Nephron (organoid): Measurements from ENCODE around the gene TES.

Source experiments
- H3K27ac Mint-ChIP-seq, 3 experiments: 2 replicates each; pipeline ENCODE4 v1.8.0; 2020; ENCODE audit warnings: mixed read lengths in 3 of 3, mild to moderate bottlenecking in 2 of 3, moderate library complexity in 1 of 3
- H3K27me3 Mint-ChIP-seq: 2 replicates; pipeline ENCODE4 v1.8.0; 2021; ENCODE audit warnings: low read depth, mild to moderate bottlenecking, moderate library complexity, mixed read lengths
- H3K36me3 Mint-ChIP-seq: 2 replicates; pipeline ENCODE4 v1.8.0; 2020; ENCODE audit warnings: low read depth, mixed read lengths
- H3K4me1 Mint-ChIP-seq: 2 replicates; pipeline ENCODE4 v1.8.0; 2020; ENCODE audit warnings: mixed read lengths
- H3K4me3 Mint-ChIP-seq, 3 experiments: 2 replicates each; pipeline ENCODE4 v1.8.0; 2020; ENCODE audit warnings: mild to moderate bottlenecking in 3 of 3, mixed read lengths in 3 of 3, moderate library complexity in 2 of 3
- H3K9me3 Mint-ChIP-seq: 2 replicates; pipeline ENCODE4 v1.8.0; 2020; ENCODE audit warnings: mixed read lengths
- TF ChIP-seq, protein P1 (sequence below), 3 experiments: fragments of 200-600 bp; sonication (generic); IDR thresholded peaks; one replicate each; pipeline ENCODE4 v1.5.0; 2021; ENCODE audit warnings: antibody characterized with exemption in 3 of 3; ENCODE audit not compliant: unreplicated experiment in 3 of 3

The TES gene

DNA sequence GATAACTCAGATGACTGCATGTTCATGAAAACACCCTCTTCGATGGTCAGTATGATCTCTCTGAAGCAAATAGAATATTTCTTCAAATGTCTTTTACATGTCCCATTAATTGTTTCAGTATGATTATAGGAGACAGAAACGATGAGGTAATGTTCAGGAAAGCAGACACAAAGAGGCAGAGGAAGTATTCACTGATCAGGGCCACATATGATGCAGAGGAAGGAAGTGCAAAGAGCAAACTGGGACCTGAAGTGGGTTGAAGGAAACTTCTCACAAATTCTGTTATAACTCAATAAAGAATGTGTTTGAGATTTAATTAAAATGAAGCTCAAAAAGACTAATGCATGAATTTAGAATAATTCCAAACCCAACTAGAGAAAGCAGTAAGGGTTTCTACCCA is 70.5 kb downstream of the TES start:
- Mint-ChIP-seq H3K4me3 (no peak overlapping the region), H3K27ac (no peak overlapping the region), H3K9me3 (no peaks in the 10 kb centered on the region), H3K4me1 (peaks cover 5% of the 10 kb centered on the region), H3K36me3 (no peaks in the 10 kb centered on the region), H3K27me3 (no peaks in the 10 kb centered on the region)
- TF ChIP-seq, protein P1, sequence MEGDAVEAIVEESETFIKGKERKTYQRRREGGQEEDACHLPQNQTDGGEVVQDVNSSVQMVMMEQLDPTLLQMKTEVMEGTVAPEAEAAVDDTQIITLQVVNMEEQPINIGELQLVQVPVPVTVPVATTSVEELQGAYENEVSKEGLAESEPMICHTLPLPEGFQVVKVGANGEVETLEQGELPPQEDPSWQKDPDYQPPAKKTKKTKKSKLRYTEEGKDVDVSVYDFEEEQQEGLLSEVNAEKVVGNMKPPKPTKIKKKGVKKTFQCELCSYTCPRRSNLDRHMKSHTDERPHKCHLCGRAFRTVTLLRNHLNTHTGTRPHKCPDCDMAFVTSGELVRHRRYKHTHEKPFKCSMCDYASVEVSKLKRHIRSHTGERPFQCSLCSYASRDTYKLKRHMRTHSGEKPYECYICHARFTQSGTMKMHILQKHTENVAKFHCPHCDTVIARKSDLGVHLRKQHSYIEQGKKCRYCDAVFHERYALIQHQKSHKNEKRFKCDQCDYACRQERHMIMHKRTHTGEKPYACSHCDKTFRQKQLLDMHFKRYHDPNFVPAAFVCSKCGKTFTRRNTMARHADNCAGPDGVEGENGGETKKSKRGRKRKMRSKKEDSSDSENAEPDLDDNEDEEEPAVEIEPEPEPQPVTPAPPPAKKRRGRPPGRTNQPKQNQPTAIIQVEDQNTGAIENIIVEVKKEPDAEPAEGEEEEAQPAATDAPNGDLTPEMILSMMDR (IDR thresholded peaks at IDR 0.05; ENCODE audit: unreplicated experiment in 3 of 3): no peak

DNA sequence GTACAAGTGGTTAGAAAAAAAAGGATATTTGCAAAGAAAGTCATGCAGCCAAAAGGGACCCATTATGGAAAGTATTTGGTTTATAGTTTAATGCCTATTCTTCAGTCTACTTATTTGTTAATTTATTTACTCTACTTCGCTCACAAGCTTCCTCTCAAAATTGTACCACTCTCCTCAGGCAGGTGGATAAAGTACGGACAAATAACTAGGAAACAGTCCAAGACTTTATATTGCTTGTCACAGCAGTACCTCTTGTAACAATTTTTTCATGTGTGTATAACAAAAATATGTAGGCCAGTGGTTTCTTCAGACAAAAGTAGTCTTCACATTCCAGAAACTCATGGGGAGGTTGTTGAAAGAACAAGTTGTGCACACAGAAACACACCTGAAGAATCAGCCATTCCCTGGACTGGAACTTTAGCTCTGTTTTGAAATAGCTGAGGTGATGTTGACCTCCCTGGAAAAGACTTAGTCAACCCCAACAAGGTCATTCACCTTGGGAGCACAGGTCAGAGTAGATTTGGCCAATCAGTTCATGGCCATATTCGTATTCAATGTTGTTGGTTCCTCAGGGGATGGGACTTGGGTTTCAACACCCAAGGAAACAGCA is 73.4 kb downstream of the TES start:
- Mint-ChIP-seq H3K36me3 (no peaks in the 10 kb centered on the region), H3K27ac (no peak overlapping the region), H3K4me3 (no peak overlapping the region), H3K4me1 (no peaks in the 10 kb centered on the region), H3K9me3 (no peaks in the 10 kb centered on the region), H3K27me3 (no peaks in the 10 kb centered on the region)
- TF ChIP-seq, protein P1 (IDR thresholded peaks at IDR 0.05; ENCODE audit: unreplicated experiment in 3 of 3): no peak

DNA sequence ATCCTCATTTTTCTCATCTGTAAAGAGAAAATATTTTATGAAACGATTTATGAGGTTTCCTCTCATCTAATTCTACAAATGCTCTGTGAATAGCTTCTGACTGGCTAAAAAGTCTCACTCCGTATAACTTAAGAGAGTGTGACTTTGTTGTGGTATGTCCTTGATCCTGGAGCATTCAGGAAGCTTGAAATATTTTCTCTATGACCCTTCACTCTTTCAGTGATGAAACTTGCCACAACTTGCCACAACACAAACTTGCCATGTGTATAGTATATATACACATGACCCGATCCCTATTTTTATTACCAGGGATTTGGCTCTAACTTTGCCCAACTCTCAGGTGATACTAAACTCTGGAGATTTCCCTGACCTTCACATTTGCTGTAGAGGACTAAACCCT is 74.1 kb downstream of the TES start:
- H3K27me3 Mint-ChIP-seq: no peaks in the 10 kb centered on the region
- H3K4me1 Mint-ChIP-seq: no peaks in the 10 kb centered on the region
- H3K27ac Mint-ChIP-seq: no peak overlapping the region
- H3K9me3 Mint-ChIP-seq: no peaks in the 10 kb centered on the region
- H3K36me3 Mint-ChIP-seq: no peaks in the 10 kb centered on the region
- TF ChIP-seq, protein P1 (IDR thresholded peaks at IDR 0.05; ENCODE audit: unreplicated experiment in 3 of 3): no peak
- no peak overlapping the region for H3K4me3 Mint-ChIP-seq

DNA sequence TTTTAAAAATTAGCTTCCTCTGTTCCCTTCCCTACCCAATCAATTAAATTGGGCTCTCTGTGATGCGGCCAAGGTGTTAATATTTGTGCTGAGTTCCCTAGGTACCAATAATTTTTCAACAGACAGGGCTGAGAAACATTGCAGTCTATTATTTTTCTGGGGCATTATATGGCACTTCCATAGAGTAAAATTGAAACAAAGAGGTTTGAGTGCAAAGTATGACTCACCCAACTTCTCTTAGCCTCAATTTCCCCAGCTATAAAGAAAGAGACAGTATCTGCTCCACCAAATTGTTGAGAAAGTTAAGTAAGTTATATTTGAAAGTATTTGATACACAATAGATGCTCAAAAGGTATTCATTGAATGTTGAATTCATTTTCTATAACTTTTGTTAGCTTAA is 74.9 kb downstream of the TES start:
- Mint-ChIP-seq H3K27me3 (no peaks in the 10 kb centered on the region), H3K36me3 (no peaks in the 10 kb centered on the region), H3K27ac (no peak overlapping the region), H3K4me1 (no peaks in the 10 kb centered on the region), H3K4me3 (no peak overlapping the region), H3K9me3 (no peaks in the 10 kb centered on the region)
- TF ChIP-seq, protein P1 (IDR thresholded peaks at IDR 0.05; ENCODE audit: unreplicated experiment in 3 of 3): no peak

DNA sequence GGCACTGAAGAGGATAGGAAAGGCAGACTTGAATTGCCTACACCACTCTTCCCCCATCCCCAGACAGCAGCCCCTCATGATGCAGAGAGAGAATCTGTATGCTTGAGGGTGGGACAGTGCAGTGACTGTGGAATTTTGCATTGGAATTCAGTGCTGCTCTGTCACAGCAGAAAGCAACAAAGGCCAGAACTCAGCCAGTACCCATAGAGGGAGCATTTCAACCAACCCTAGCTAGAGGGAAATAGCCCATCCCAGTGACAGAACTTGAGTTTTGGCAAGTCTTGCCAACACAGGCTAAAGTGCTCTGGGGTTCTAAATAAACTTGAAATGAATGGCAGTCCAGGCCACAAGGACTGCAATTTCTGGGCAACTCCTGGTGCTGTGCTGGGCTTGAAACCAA is 80.4 kb downstream of the TES start:
- H3K4me1 Mint-ChIP-seq: no peaks in the 10 kb centered on the region
- H3K9me3 Mint-ChIP-seq: peaks cover 18% of the 10 kb centered on the region
- no peak overlapping the region for H3K27ac Mint-ChIP-seq
- no peaks in the 10 kb centered on the region for H3K36me3 Mint-ChIP-seq
- TF ChIP-seq, protein P1 (IDR thresholded peaks at IDR 0.05; ENCODE audit: unreplicated experiment in 3 of 3): no peak
- no peaks in the 10 kb centered on the region for H3K27me3 Mint-ChIP-seq
- H3K4me3 Mint-ChIP-seq: no peak overlapping the region

DNA sequence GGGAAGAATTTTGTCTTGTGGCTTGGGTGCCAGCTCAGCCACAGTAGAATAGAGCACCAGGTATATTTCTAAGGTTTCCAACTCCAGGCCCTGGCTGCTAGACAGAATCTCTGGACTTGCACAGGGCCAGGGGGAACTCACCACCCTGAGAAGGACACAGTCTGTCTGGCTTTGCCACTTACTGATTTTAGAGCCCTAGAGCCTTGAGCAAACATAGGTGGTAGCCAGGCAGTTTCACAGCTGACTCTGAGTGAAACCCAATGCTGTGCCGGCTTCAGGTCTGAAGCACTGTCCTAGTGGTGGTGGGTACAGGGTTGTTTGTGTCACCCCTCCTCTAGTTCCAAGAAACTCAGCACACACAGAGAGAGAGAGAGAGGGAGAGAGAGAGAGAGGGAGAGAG is 81.6 kb downstream of the TES start:
- Mint-ChIP-seq H3K27ac (no peak overlapping the region), H3K9me3 (peaks cover 27% of the 10 kb centered on the region), H3K27me3 (no peaks in the 10 kb centered on the region), H3K36me3 (no peaks in the 10 kb centered on the region), H3K4me3 (no peak overlapping the region), H3K4me1 (no peaks in the 10 kb centered on the region)
- TF ChIP-seq, protein P1 (IDR thresholded peaks at IDR 0.05; ENCODE audit: unreplicated experiment in 3 of 3): no peak
